GM21526 (cell line): ENCODE measurements around the gene RAPGEF5.

Experiments used
- ATAC-seq: cut with Tn5 transposase; IDR thresholded peaks from one replicate; pipeline ENCODE4 v1.9.1; 2021; ENCODE audit warnings: moderate library complexity; ENCODE audit not compliant: unreplicated experiment, low FRiP score

The RAPGEF5 gene

GRCh38 chr7:22351329-22351692 lies 5.6 kb downstream of the RAPGEF5 start:
- ATAC-seq: peak; percentile 83

- peak; percentile 48 for ATAC-seq
Measured at GRCh38 chr7:22350466-22351328, 6.3 kb downstream of the RAPGEF5 start.

GRCh38 chr7:22348379-22348778 lies 8.6 kb downstream of the RAPGEF5 start:
- no peak for ATAC-seq

GRCh38 chr7:22346383-22347107 lies 10.4 kb downstream of the RAPGEF5 start:
- ATAC-seq: no peak

GRCh38 chr7:22344655-22345054 lies 12.3 kb downstream of the RAPGEF5 start:
- ATAC-seq: no peak

GRCh38 chr7:22343612-22344011 lies 13.3 kb downstream of the RAPGEF5 start:
- no peak for ATAC-seq

GRCh38 chr7:22343071-22343470 lies 13.9 kb downstream of the RAPGEF5 start:
- no peak for ATAC-seq

GRCh38 chr7:22339725-22340390 lies 17.1 kb downstream of the RAPGEF5 start:
- ATAC-seq: no peak

GRCh38 chr7:22338877-22339276 lies 18.1 kb downstream of the RAPGEF5 start:
- ATAC-seq: no peak

- ATAC-seq: no peak
Measured at GRCh38 chr7:22338411-22338810, 18.5 kb downstream of the RAPGEF5 start.

- ATAC-seq: no peak
Measured at GRCh38 chr7:22333680-22334141, 23.2 kb downstream of the RAPGEF5 start.

GRCh38 chr7:22332461-22332870 lies 24.5 kb downstream of the RAPGEF5 start:
- ATAC-seq: no peak

- no peak for ATAC-seq
Measured at GRCh38 chr7:22331704-22332103, 25.2 kb downstream of the RAPGEF5 start.

- ATAC-seq: no peak
Measured at GRCh38 chr7:22330903-22331302, 26.1 kb downstream of the RAPGEF5 start.

GRCh38 chr7:22329816-22330524 lies 27.0 kb downstream of the RAPGEF5 start:
- ATAC-seq: no peak

GRCh38 chr7:22326181-22326580 lies 30.8 kb downstream of the RAPGEF5 start:
- ATAC-seq: no peak

GRCh38 chr7:22325671-22326070 lies 31.3 kb downstream of the RAPGEF5 start:
- ATAC-seq: no peak

- no peak for ATAC-seq
Measured at GRCh38 chr7:22323714-22324113, 33.2 kb downstream of the RAPGEF5 start.

GRCh38 chr7:22320416-22320815 lies 36.5 kb downstream of the RAPGEF5 start:
- no peak for ATAC-seq
